HFF-Myc (cell line): ENCODE measurements around the gene EDNRB.
"Not testable (repeated sequence)": the region's sequence is repeated elsewhere in the genome, so short reads cannot be mapped to it uniquely, and the experiment has no call there.

Source experiments
- DNase-seq: peaks from one replicate; pipeline ENCODE4 v3.0.0-alpha.2; 2011; ENCODE audit warnings: low read depth; ENCODE audit errors: extremely low read depth
- H3K4me3 ChIP-seq: replicated peaks from 2 replicates; pipeline ENCODE4 v1.5.1; 2011; ENCODE audit warnings: low read depth, mild to moderate bottlenecking, control low read depth, low read length
- TF ChIP-seq, protein P1 (sequence below): IDR thresholded peaks from 2 replicates; pipeline ENCODE4 v1.5.1; 2012; ENCODE audit warnings: mild to moderate bottlenecking, low read depth, low read length, control low read depth; ENCODE audit errors: missing control alignments

EDNRB gene

GRCh38 chr13:77857531-77858209 lies 61.0 kb downstream of the EDNRB start:
- TF ChIP-seq, protein P1, sequence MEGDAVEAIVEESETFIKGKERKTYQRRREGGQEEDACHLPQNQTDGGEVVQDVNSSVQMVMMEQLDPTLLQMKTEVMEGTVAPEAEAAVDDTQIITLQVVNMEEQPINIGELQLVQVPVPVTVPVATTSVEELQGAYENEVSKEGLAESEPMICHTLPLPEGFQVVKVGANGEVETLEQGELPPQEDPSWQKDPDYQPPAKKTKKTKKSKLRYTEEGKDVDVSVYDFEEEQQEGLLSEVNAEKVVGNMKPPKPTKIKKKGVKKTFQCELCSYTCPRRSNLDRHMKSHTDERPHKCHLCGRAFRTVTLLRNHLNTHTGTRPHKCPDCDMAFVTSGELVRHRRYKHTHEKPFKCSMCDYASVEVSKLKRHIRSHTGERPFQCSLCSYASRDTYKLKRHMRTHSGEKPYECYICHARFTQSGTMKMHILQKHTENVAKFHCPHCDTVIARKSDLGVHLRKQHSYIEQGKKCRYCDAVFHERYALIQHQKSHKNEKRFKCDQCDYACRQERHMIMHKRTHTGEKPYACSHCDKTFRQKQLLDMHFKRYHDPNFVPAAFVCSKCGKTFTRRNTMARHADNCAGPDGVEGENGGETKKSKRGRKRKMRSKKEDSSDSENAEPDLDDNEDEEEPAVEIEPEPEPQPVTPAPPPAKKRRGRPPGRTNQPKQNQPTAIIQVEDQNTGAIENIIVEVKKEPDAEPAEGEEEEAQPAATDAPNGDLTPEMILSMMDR, result no peak
- no peak overlapping the region for H3K4me3 ChIP-seq
- no peak for DNase-seq

DNA sequence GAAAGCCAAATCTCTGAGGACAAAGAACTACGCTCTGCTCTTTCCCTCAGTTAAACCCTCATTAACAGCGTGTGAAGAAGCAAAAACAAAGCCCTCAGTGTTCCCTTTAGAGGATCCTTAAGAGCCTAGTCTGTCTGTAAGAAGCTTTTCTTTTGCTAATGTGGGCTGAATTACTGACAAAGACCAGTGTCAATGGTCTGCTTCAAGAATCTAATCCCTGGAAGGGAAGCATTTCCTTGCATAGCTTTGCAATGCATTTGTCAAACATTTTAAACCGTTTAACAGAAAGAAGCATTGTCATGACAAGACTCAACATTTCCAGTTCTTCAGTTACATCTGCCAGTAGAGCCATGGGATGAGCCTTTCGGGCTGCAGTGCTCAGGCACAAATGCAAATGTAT lies 64.9 kb downstream of the EDNRB start:
- TF ChIP-seq, protein P1, result no peak
- DNase-seq, result no peak
- H3K4me3 ChIP-seq, result no peak overlapping the region

DNA sequence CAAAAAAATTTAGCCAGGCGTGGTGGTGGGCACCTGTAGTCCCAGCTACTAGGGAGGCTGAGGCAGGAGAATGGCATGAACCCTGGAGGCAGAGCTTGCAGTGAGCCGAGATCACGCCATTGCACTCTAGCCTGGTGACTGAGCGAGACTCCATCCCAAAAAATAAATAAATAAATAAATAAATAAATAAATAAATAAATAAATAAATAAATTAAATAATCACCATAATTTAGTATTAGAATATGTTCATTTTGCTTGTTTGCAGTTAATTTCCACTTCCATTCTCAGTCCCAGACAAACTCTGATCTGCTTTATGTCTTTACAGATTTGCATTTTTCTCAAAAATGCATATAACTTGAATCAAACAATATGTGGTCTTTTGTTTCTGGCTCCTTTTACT lies 70.6 kb downstream of the EDNRB start:
- DNase-seq, result not testable (repeated sequence)

DNA sequence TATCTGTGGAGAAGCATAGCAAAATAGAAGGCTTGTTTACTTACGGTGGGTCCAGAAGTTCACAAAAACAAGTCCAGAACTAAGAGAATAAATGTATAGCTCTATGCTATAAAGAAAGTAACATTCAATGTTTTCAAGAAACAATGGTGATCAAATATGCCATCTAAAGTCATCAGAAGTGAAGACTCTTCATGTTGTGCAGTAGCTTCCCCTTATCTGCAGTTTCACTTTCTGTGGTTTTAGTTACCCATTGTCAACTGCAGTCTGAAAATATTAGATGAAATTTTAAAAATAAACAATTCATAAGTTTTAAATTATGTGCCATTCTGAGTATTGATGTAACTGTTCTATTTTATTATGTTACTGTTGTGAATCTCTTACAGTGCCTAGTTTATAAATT lies 72.5 kb downstream of the EDNRB start:
- DNase-seq, result no peak
- TF ChIP-seq, protein P1, result no peak
- no peak overlapping the region for H3K4me3 ChIP-seq

More for the DNA sequence above, 70.6 kb downstream of the EDNRB start:
- H3K4me3 ChIP-seq, result not testable (repeated sequence)
